Progenitor cell of endocrine pancreas (in vitro differentiated cells): Measurements from ENCODE around the gene PIK3CA. TPM values are rescaled to one million over a fixed set of nuclear protein-coding genes. Genes with fewer than 3 reads are reported as not detected.
A peak's percentile ranks its signal among the peaks of the same experiment; 100 is the strongest.
"Not testable (repeated sequence)": the region's sequence is repeated elsewhere in the genome, so short reads cannot be mapped to it uniquely, and the experiment has no call there.

ENCODE experiments used
- DNase-seq: peaks from one replicate; pipeline ENCODE4 v3.0.0; 2021; ENCODE audit warnings: low spot score; ENCODE audit not compliant: unreplicated experiment
- H3K27ac Mint-ChIP-seq: 2 replicates; pipeline ENCODE4 v1.8.0; 2021; ENCODE audit warnings: mild to moderate bottlenecking, moderate library complexity, mixed read lengths
- H3K27me3 Mint-ChIP-seq: 2 replicates; pipeline ENCODE4 v1.8.0; 2021; ENCODE audit warnings: mixed read lengths
- H3K36me3 Mint-ChIP-seq: 2 replicates; pipeline ENCODE4 v1.8.0; 2022; ENCODE audit warnings: mixed read lengths; ENCODE audit not compliant: insufficient read depth
- H3K4me1 Mint-ChIP-seq: 2 replicates; pipeline ENCODE4 v1.8.0; 2021; ENCODE audit warnings: low read depth, mixed read lengths
- H3K4me3 Mint-ChIP-seq: 2 replicates; pipeline ENCODE4 v1.8.0; 2021; ENCODE audit warnings: low read depth, mild to moderate bottlenecking, moderate library complexity, mixed read lengths
- H3K9me3 Mint-ChIP-seq: 2 replicates; pipeline ENCODE4 v1.8.0; 2021; ENCODE audit warnings: low read depth, mixed read lengths
- total RNA-seq: library from RNA; stranded (reverse); gene quantifications from 2 replicates; pipeline ENCODE4 v1.2.1, GENCODE V29; 2021
- TF ChIP-seq, protein P1 (sequence below): fragments of 200-600 bp; sonication (generic); IDR thresholded peaks from one replicate; pipeline ENCODE4 v1.5.0; 2021; ENCODE audit warnings: antibody characterized with exemption, mild to moderate bottlenecking; ENCODE audit not compliant: unreplicated experiment

PIK3CA gene
- total RNA-seq, 1 donor from 2014 or later = 19.2 TPM

DNA sequence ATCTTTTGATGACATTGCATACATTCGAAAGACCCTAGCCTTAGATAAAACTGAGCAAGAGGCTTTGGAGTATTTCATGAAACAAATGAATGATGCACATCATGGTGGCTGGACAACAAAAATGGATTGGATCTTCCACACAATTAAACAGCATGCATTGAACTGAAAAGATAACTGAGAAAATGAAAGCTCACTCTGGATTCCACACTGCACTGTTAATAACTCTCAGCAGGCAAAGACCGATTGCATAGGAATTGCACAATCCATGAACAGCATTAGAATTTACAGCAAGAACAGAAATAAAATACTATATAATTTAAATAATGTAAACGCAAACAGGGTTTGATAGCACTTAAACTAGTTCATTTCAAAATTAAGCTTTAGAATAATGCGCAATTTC, 86.0 kb downstream of the PIK3CA start:
- TF ChIP-seq, protein P1, sequence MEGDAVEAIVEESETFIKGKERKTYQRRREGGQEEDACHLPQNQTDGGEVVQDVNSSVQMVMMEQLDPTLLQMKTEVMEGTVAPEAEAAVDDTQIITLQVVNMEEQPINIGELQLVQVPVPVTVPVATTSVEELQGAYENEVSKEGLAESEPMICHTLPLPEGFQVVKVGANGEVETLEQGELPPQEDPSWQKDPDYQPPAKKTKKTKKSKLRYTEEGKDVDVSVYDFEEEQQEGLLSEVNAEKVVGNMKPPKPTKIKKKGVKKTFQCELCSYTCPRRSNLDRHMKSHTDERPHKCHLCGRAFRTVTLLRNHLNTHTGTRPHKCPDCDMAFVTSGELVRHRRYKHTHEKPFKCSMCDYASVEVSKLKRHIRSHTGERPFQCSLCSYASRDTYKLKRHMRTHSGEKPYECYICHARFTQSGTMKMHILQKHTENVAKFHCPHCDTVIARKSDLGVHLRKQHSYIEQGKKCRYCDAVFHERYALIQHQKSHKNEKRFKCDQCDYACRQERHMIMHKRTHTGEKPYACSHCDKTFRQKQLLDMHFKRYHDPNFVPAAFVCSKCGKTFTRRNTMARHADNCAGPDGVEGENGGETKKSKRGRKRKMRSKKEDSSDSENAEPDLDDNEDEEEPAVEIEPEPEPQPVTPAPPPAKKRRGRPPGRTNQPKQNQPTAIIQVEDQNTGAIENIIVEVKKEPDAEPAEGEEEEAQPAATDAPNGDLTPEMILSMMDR = no peak
- Mint-ChIP-seq H3K36me3 (peaks cover 27% of the 10 kb centered on the region), H3K27me3 (no peaks in the 10 kb centered on the region), H3K4me3 (no peak overlapping the region), H3K27ac (no peak overlapping the region), H3K9me3 (no peaks in the 10 kb centered on the region), H3K4me1 (peaks cover 14% of the 10 kb centered on the region)
- DNase-seq = no peak

GRCh38 chr3:179236669-179237301, 88.6 kb downstream of the PIK3CA start:
- no peak for DNase-seq
- no peak overlapping the region for H3K4me3 Mint-ChIP-seq
- no peaks in the 10 kb centered on the region for H3K27me3 Mint-ChIP-seq
- peaks cover 13% of the 10 kb centered on the region for H3K36me3 Mint-ChIP-seq
- H3K9me3 Mint-ChIP-seq = no peaks in the 10 kb centered on the region
- peaks cover 14% of the 10 kb centered on the region for H3K4me1 Mint-ChIP-seq
- TF ChIP-seq, protein P1 = no peak
- peak overlapping the region; percentile 2 for H3K27ac Mint-ChIP-seq

DNA sequence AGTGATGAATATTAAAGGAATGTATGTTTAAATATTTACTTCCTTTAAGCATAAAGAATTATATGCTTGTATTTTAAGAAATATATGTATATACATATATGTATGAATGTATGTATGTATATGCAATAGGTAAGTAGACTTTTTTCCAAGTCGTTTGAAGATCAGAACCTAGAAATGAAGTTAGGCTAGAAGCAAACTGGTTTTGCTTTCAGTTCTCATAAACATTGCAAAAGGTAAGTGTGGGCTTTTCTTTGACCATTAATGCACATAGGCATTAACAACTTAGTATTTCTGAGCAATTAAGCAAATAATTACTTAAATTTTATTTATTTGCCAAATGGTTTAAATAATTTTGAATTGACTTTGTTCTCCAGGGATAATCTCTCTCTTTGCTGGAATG, 92.1 kb downstream of the PIK3CA start:
- H3K27ac Mint-ChIP-seq, H3K27me3 Mint-ChIP-seq, H3K9me3 Mint-ChIP-seq, H3K36me3 Mint-ChIP-seq, DNase-seq, H3K4me3 Mint-ChIP-seq: not testable (repeated sequence)
- peaks cover 10% of the 10 kb centered on the region for H3K4me1 Mint-ChIP-seq

- DNase-seq = not testable (repeated sequence)
Observed at GRCh38 chr3:179242859-179243258, 94.7 kb downstream of the PIK3CA start.

DNA sequence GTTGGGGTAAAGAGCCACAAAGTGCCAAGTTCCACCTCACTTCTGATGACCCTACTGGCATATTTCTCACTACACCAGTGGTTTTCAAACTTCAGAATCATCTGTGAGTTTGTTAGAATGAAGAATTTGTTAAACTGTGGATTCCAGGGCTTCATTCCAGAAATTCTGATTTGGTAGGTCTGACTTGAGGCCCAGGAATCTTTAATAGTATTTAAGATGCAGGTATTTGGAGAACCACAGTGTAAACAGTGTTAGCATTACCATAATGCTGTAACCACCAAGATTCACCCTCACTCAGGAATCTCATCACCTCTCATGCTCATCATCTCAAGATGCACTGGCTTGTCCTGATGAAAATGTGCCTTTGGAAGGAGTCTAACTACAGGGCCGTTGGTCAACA, 96.7 kb downstream of the PIK3CA start:
- H3K27me3 Mint-ChIP-seq = no peaks in the 10 kb centered on the region
- no peak overlapping the region for H3K27ac Mint-ChIP-seq
- no peak overlapping the region for H3K4me3 Mint-ChIP-seq
- H3K36me3 Mint-ChIP-seq = peaks cover 11% of the 10 kb centered on the region
- TF ChIP-seq, protein P1 = no peak
- no peaks in the 10 kb centered on the region for H3K4me1 Mint-ChIP-seq
- no peaks in the 10 kb centered on the region for H3K9me3 Mint-ChIP-seq
- no peak for DNase-seq

More at GRCh38 chr3:179242859-179243258, 94.7 kb downstream of the PIK3CA start:
- not testable (repeated sequence) for H3K27ac Mint-ChIP-seq, H3K36me3 Mint-ChIP-seq, H3K4me3 Mint-ChIP-seq, H3K27me3 Mint-ChIP-seq, H3K4me1 Mint-ChIP-seq, H3K9me3 Mint-ChIP-seq

DNA sequence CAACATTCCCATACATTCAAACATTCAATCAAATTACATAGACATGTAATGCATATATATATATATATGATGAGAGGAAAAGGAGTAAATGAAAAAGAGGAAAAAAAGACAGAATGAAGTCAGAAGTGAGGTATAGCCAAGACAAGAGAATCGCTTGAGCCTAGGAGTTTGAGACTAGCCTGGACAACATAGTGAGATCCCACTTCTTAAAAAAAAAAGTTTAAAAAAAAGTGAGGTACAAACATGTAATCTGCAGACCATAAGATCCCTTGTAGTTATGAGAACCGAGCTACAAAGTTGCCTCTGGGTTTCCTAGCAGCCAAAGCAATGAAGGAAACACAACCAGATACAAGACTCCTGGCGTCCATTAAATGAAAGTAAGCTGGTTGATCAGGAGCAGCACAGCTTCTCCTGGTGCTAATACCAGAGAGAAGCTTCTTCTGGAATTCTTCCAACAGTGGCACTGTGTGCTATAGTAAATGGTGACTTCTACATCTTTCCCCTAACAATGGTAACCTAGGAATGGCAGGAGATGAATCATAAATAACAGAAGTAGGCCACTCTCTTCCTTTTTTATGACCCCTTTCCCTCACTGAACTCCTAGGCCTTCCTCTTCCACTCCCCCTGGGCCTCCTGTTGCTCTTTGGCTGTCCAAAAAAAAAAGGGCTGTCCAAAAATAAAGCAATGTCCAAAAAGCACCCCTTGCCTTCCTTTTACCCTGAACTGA, 99.3 kb downstream of the PIK3CA start:
- H3K36me3 Mint-ChIP-seq = peaks cover 21% of the 10 kb centered on the region
- H3K4me3 Mint-ChIP-seq = no peak overlapping the region
- no peak for DNase-seq
- H3K27ac Mint-ChIP-seq = no peak overlapping the region
- peaks cover 10% of the 10 kb centered on the region for H3K4me1 Mint-ChIP-seq
- no peaks in the 10 kb centered on the region for H3K9me3 Mint-ChIP-seq
- no peaks in the 10 kb centered on the region for H3K27me3 Mint-ChIP-seq
- TF ChIP-seq, protein P1 = no peak
